H1 (cell line): ENCODE results near the gene RGS9. TPM values are rescaled to one million over a fixed set of nuclear protein-coding genes. Genes with fewer than 3 reads are reported as not detected.

ENCODE experiments used
- ATF3 ChIP-seq: IDR thresholded peaks from 2 replicates; pipeline ENCODE4 v1.6.1; 2011; ENCODE audit warnings: low read depth, mild to moderate bottlenecking, low read length; ENCODE audit not compliant: insufficient read depth
- CHD2 ChIP-seq: IDR thresholded peaks from 2 replicates; pipeline ENCODE4 v1.6.1; 2012; ENCODE audit warnings: low read length, improper control_type of control experiment
- polyA plus RNA-seq, 7 experiments: library from polyadenylated mRNA; depleted of rRNA in 3 of 7; stranded (reverse) in 5 of 7; unstranded in 2 of 7; fragments of >200 nt in 5 of 7; fragments of 200-250 nt in 2 of 7; gene quantifications; 1 replicate in 5 of 7; 2 replicates in 1 of 7; 4 replicates in 1 of 7; pipeline versions ENCODE4 v1.2.1 to v1.2.3, GENCODE V29; 2011 to 2013; ENCODE audit warnings: missing spikeins in 2 of 7, mixed read lengths in 2 of 7
- total RNA-seq: library from RNA; stranded (reverse); fragmentation: NEBNext Ultra II Directional; extraction: Animal tissue kit (Norgen Biotek cat#: 25700); gene quantifications from 2 replicates; pipeline ENCODE4 v1.2.1, GENCODE V29; 2021

RGS9 gene
- total and polyA plus RNA-seq, 2 of the 8 experiments (the other 6 are each of a cell fraction or from before 2014, with no cell fraction given), result 8.9 to 20.5 TPM

- TF ChIP-seq ATF3 (no peak), CHD2 (no peak)
Observed at GRCh38 chr17:65176646-65177409, 39.7 kb downstream of the RGS9 start (continued).
